ENCODE measurements around the gene ERVMER34-1.

Gene ERVMER34-1, protein sequence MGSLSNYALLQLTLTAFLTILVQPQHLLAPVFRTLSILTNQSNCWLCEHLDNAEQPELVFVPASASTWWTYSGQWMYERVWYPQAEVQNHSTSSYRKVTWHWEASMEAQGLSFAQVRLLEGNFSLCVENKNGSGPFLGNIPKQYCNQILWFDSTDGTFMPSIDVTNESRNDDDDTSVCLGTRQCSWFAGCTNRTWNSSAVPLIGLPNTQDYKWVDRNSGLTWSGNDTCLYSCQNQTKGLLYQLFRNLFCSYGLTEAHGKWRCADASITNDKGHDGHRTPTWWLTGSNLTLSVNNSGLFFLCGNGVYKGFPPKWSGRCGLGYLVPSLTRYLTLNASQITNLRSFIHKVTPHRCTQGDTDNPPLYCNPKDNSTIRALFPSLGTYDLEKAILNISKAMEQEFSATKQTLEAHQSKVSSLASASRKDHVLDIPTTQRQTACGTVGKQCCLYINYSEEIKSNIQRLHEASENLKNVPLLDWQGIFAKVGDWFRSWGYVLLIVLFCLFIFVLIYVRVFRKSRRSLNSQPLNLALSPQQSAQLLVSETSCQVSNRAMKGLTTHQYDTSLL

DNA sequence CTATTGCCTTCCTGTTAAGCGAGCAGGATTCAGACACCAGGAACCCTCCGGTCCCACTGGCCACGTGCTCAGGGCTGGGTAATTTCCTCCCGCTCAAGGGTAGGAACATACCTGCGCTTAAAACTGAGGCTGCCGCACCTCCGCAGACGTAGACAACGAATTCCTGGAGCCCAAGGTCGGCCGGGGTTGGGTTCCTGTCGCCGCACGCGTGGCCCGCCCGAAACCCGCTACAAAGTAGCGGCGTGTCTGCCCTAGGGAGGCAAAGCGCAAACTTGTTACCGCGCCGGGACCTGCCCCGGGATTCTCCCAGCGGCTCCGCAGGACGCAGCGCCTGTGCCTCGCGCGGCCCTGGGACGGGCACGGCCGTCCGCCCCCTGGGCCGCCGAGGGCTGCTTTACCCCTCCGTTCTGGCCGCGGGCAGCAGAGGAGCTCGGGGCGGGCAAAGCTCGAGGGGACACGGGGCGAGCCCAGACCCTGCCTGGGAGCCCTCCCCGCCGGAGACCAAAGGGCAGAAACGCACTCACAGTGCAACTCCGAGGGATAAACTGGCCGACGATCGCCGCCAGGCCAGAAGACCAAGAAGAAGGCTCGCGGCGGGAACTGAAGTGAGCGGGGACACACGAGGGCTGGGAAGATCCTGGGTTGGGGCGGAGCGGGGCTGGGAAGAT lies at the start of gene ERVMER34-1:
Gene ERVMER34-1, minus strand, starts transcription at position 607 of the 668 bp plus-strand sequence. CDS start 5,905 bp downstream, outside the sequence.
- no peak for DNase-seq (ENCODE audit: low read depth in 2 of 2)

DNA sequence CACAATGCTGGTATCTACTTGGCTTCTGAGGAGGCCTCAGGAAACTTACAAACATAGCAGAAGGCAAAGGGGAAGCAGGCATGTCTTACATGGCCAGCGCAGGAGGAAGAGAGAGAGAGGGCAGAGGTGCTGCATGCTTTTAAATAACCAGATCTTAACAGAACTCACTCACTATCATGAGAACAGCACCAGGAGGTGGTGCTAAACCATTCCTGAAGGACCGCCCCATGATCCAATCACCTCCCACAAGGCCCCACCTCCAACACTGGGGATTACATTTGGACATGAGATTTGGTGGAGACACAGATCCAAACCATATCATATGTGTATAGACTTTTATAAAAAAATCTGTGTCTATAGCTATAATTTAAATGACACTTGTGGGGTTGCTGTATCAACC lies 48.6 kb upstream of the ERVMER34-1 start:
- DNase-seq (ENCODE audit: low read depth in 2 of 2) = no peak

DNA sequence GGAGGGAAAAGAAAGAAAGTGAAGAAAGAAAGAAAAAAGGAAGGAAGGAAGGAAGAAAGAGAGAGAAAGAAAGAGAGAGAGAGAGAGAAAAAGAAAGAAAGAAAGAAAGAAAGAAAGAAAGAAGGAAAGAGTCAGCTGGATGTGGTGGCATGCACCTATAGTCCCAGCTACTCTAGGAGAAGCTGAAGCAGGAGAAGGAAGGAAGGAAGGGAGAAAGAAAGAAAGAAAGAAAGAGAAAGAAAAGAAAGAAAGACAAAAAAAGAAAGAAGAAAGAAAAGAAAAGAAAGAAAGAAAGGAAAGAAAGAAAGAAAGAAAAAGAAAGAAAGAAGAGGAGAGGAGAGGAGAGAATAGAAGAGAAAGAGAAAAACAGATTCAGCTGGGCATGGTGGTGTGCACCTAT lies 44.3 kb upstream of the ERVMER34-1 start:
- no peak for DNase-seq (ENCODE audit: low read depth in 2 of 2)

- DNase-seq (ENCODE audit: low read depth in 2 of 2) = no peak
Observed at GRCh38 chr4:52791936-52792335, 40.7 kb upstream of the ERVMER34-1 start.

- no peak for DNase-seq (ENCODE audit: low read depth in 2 of 2)
Observed at GRCh38 chr4:52789774-52790173, 38.5 kb upstream of the ERVMER34-1 start.

DNA sequence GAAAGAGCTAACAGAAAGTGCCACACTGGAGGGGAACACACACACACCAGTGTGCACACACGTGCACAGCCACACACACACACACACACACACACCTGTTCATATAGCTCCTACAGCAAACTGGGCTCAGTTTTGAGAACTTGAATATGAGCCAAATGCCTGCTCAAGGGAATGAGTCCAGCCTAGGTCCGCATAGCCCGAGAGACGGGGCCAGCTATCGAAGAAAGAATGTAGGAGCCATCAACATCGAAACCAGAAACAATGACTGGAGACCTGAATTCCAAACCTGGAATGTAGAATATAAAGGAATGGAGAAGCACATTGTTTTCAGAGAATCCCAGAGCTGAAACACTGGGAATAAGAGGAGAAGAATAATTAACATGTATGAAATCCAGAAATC lies 37.6 kb upstream of the ERVMER34-1 start:
- no peak for DNase-seq (ENCODE audit: low read depth in 2 of 2)

DNA sequence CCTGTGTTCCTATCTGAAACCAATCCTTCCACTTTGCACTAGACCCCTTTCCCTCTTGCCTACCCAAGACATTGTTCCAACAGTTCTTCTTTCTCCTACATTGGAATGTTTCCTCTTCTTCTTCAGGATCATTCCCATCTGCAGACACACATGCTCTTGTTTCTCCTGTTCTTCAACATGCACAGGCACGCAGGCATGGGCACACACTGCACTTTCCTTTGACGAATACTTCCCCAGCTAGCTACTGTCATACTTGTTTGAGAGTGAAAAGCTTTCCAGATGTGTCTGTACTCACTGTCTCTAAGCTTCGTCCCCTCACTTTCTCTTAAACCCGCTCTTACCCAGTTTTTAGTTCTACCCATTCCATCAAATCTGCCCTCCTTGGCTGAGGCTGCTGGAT lies 31.8 kb upstream of the ERVMER34-1 start:
- no peak for DNase-seq (ENCODE audit: low read depth in 2 of 2)

- DNase-seq (ENCODE audit: low read depth in 2 of 2) = no peak
Observed at GRCh38 chr4:52780617-52781354, 29.6 kb upstream of the ERVMER34-1 start.

- DNase-seq (ENCODE audit: low read depth in 2 of 2) = no peak
Observed at GRCh38 chr4:52780206-52780605, 29.0 kb upstream of the ERVMER34-1 start.

DNA sequence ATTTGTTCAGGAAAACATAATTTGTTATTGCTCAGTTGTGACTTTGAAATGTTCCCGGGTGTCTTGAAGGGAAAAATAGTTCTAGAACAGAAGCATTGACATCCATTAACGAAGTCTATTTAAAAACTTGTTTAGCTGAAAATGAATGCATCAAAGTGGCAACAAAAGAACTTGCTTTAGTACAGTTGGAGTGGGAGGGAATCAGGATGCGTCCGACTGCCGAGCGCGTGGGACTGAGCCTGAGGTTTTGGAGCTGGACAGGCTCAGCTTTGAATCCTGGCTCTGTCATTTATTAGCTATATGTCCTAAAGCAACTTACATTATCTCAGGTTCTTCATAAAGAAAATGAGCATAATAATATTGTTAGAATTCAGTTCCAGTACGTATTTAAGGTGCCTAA lies 9.0 kb upstream of the ERVMER34-1 start:
- no peak for DNase-seq (ENCODE audit: low read depth in 2 of 2)

GRCh38 chr4:52755426-52755825 lies 4.2 kb upstream of the ERVMER34-1 start:
- no peak for DNase-seq (ENCODE audit: low read depth in 2 of 2)

- DNase-seq (ENCODE audit: low read depth in 2 of 2) = no peak
Observed at GRCh38 chr4:52752936-52753335, 1.7 kb upstream of the ERVMER34-1 start.

DNA sequence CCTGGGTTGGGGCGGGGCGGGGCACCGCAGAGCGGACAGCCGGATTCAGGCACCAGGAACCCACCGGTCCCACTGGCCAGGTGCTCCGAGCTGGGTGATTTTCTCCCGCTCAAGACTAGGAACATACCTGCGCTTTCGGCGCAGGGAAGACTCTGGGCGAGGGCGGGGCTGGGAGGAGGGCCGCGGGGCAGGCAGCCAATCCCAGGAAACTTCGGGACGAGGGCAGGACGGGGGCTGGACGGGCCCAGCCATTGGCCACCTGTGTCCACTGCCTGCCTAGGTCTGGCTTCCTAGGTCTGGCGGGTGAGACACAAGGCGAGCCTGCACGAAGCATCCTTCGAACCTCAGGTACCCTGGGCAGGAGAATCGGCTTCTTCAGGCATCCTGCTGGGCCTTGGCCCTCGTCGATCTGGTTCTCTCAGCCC lies 274 bp upstream of the ERVMER34-1 start:
- no peak for DNase-seq (ENCODE audit: low read depth in 2 of 2)

GRCh38 chr4:52750213-52750612 lies 1.0 kb downstream of the ERVMER34-1 start:
- no peak for DNase-seq (ENCODE audit: low read depth in 2 of 2)

DNA sequence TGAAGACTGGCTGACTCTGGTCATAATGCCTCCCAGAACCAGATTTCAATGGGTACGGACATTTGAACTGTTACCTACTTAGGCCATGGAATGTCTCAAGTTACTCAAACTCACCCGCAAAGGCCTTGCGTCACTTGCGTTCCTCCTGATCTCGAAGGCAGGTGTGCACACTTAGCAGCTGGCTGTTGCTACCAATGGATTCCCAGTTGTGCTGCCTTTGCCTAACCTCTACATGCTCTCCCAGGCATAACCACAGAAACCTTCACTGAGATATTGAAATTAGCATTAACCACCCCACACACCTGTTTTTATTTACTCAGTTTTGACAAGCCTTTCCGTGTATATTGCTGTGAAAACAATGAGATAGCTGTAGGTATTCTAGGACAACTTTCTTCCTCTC lies 2.8 kb downstream of the ERVMER34-1 start:
- DNase-seq (ENCODE audit: low read depth in 2 of 2) = no peak

DNA sequence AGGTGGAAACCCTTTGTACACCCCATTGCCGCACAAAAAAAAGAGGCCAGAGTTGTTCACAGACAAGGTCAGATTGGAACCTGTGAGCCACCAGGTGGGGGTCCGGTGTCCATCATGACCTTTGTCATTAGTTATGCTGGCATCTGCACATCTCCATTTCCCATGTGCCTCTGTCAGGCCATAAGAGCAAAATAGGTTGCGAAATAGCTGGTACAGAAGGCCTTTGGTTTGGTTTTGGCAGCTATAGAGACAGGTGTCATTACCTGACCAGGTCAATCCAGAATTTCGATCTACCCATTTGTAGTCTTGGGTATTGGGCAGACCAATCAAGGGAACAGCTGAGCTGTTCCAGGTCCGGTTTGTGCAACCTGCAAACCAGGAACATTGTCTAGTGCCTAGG lies 6.6 kb downstream of the ERVMER34-1 start:
- no peak for DNase-seq (ENCODE audit: low read depth in 2 of 2)

- DNase-seq (ENCODE audit: low read depth in 2 of 2) = no peak
Observed at GRCh38 chr4:52743444-52744019, 7.7 kb downstream of the ERVMER34-1 start.

DNA sequence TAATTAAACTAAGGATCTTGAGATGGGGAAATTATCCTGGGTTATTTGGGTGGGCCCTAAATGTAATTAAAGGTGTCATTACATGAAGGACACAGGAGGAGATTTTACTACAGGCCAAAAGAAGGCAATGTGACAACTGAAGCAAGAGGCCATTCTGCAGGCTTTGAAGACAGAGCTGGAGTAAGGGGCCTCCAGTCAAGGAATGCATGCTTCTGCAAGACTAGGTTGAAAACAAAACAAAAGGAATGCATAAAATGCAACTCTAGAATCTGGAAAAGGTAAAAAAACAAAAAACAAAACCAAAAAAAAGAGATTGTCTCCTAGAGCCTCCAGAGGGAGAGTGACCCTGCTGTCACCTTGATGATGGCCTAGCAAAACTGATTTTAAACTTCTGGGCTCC lies 21.6 kb downstream of the ERVMER34-1 start:
- no peak for DNase-seq (ENCODE audit: low read depth in 2 of 2)

GRCh38 chr4:52728691-52729240 lies 22.5 kb downstream of the ERVMER34-1 start:
- no peak for DNase-seq (ENCODE audit: low read depth in 2 of 2)

GRCh38 chr4:52726826-52727580 lies 24.2 kb downstream of the ERVMER34-1 start:
- DNase-seq (ENCODE audit: low read depth in 2 of 2) = no peak
